GM19239 (cell line): ENCODE results near the gene PCNP.
"Not testable (repeated sequence)": the region's sequence is repeated elsewhere in the genome, so short reads cannot be mapped to it uniquely, and the experiment has no call there.

Experiments used
- DNase-seq: peaks from one replicate; pipeline ENCODE4 v3.0.0; 2011; ENCODE audit warnings: low spot score; ENCODE audit not compliant: insufficient read length
- FAIRE-seq: peaks from 2 replicates; lab custom pipeline; 2011; peaks lifted over from hg19 to GRCh38; lab: Jason Lieb, UNC

Gene PCNP

DNA sequence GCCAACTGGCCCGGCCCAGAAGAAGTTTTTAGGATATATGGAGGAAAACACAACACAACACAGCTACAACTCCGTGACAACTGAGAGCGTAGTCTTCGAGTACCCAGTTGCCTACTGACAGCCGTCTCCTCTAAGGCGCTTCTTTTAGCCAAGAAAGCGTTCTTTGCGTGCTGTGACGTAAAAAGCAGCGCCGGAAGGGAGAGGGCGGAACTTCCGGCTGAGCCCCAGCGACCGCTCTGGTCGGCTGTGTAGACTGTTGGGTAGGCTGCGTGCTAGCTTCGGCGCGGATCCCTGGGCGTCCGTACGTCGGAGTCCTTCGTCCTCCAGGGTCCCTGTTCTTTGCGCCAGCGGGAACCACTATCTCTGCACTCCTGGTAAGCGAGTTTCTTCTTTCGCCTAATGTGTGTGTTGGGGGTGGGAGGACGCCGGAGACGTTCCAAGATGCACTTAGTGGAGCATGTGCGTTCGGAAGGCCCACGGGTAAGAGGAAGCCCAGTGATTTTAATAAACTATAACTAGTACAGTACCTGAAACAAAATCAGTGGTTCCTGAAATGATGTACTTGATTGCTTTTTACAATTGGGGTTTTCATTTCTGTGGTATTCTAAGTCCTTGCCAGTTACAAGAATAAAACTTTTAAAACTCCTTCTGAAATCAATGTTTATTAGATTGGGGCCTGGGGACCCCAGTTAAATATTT lies 12.2 kb upstream of the PCNP start, which contains the start of gene TRMT10C:
TRMT10C (plus strand) TSS at position 239 of the 699 bp plus-strand sequence. CDS start 2,914 bp downstream, outside the sequence.
- FAIRE-seq, result peak; percentile 98
- DNase-seq, result peak; percentile 81

DNA sequence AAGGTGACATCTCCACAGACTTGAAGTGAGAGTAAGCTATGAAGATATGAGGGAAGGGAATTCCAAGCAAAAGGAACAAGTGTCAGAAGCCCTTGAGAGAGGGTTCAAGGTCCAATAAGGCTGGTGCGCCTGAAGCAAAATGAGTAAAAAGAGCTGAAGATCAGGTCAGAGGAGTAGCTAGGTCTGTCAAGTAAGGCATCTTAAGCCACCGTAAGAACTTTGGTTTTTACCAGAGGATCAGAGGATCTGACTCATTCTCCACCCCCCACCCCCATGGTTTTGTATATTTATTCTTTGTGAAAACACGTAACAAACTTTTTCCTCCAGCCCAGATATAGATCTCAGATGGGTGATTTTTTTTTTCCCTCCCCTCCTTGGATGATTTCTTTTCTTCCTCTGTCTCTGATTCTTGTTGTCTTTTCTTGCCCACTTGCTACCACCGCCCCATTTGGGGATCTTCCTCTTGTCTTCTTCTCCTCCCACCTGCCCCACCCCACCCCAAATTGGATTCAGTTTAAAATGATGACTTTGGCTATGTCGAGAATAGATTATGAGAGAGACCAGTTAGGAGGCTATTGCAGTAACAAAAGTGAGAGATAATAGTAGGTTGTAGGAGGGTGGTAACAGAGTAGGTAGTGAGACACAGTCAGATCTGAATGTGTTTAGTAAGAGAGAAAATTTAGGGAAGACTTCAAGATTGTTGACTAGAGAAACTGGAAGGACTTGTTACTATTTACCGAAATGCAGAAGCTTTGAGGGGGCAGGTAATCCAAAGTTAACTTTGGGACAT lies 6.3 kb upstream of the PCNP start:
- FAIRE-seq, result no peak
- DNase-seq, result no peak

DNA sequence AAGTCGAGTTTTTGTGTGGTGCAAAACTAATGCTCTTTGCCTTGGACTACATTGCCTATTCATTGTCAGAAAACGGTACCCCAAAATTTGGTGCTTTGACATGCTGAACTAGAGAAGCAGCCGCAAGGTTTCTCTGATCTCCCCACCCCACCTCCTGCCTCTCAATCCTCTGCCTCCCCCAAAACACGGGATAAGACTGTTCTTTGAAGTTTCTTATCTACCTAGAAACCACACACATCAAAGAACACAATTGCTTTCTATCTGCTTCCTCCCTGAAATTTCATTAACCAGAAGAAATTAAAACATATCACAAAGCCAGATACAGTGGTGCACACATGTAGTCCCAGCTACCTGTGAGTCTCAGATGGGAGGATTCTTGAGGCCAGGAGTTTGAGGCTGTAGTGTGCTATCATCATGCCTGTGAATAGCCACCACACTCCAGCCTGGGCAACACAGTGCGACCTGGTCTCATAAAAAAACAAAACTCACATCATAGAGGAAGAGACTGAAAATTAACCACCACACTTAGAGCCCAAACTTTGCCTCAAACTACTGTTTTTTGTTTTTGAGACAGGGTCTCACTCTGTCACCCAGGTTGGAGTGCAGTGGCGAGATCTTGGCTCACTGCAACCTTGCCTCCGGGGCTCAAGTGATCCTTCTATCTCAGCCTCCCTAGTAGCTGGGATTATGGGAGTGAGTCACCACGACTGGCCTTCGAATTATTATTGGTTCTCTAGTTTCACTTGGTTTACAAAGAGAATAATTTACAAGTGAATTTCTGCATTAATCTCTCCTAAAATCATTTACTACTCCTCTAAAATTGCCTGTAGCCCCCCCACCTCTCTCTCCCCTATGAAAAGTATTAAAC lies 2.7 kb upstream of the PCNP start:
- no peak for DNase-seq
- no peak for FAIRE-seq

DNA sequence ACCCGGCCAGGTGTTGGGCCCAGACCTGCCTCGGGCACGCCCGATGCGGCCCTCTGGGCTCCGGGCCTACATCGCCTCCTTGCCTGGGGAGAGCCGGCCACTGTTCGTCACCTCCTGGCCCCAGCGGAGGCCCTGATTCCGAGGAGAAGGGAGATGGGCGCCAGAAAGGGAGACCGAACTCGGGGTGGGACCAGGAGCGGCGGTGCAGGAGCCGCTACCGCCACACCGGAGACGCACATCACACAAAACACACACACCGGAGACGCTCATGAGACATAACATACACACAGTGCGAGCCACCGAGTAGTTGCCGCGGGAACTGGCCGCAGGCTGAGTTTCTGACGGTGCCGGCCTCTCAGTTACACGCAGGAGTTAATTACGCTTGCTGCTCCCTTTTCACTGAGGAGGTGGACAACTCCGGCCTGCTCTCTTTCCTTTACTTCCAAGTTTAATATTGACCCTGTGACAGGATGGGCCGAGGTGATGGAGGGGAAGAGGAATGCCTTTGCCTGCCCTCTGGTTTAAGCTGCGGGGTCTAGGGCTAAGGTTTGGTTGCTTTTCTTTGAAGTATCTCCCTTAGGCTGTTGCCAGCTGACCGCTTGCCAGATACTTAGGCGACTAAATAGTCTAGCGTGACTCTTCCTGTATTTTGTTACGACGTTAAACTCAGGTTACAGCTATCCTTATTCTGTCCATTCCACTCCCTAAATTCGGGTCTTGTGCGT lies 570 bp downstream of the PCNP start:
- DNase-seq (peak; percentile 13), FAIRE-seq (no peak)

DNA sequence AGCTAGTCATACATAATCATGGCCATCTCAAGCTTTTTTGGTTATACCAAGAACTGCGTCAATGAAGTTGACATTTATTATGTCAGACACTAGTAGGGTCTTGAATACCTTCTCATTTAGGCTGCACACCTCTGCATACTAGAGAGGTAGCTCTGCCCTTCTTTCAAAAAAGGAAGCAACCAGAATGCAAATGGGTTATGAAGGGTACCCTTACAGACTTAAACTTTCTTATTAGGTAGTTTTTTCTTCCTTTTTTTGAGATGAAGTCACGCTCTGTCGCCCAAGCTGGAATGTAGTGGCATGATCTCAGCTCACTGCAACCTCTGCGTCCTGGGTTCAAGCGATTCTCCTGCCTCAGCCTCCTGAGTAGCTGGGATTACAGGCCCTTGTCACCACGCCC lies 3.3 kb downstream of the PCNP start:
- FAIRE-seq (no peak), DNase-seq (no peak)

DNA sequence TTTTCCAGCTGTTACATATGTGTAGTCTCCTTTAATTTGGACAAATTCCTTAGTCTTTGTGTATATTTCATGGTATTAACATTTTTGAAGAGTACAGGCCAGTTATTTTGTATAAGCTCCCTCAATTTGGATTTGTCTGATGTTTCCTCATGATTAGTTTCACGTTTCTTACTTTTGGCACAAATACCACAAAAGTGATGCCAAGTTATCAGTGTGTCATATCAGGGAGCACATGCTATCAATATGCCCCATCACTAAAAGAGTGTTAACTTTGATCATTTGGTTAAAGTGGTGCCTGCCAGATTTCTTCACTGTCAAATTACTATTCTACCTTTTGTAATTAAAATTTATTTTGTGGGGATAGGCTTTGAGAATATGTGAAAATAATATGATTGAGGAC lies 14.6 kb downstream of the PCNP start:
- FAIRE-seq (peak; percentile 45), DNase-seq (no peak)

DNA sequence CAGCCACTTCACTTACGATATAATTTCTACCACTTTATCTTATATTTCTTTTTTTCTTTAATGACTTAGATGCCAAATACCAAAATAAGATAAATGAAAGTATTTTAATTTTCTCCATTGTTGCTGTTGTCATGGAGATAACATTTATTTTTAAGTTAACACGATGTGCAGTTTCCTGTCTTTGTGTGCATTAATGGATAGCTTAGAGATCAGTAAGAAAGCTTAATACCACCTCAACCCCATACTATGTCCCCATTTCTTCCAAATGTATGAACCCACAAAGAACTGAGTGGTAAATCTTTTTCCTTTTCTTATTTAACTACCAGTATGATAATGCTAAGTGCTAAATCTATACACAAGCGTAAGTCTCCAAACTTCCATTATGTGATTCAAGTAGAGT lies 17.1 kb downstream of the PCNP start:
- no peak for FAIRE-seq

DNA sequence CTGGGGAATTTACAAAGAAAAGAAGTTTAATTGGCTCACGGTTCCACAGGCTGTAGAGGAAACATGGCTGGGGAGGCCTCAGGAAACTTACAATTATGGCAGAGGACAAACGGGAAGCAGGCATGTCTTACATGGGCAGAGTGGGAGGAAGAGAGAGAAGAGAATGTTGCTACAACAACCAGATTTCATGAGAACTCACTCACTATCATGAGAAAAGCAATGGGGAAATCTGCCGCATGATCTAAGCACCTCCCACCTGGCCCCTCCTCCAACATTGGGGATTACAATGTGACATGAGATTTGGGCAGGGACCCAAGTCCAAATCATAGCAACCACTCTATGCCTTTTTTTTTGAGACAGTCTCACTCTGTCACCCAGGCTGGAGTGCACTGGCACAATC lies 28.8 kb downstream of the PCNP start:
- no peak for FAIRE-seq
- no peak for DNase-seq

More for the DNA sequence above, 17.1 kb downstream of the PCNP start:
- no peak for DNase-seq

DNA sequence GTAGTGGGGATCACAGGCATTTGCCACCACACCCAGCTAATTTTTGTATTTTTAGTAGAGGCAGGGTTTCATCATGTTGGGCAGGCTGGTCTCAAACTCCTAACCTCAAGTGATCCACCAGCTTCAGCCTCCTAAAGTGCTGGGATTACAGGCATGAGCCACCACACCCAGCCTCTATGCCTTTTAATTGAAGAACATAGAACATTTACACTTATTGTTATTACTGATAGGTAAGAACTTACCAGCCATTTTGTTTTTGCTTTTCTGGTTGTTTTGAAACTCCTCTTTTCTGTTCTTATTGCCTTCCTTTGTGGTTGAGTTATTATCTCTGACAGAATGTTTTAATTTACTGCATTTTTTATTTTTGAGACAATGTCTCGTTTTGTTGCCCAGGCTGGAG lies 29.2 kb downstream of the PCNP start:
- FAIRE-seq, result no peak
- DNase-seq, result no peak

DNA sequence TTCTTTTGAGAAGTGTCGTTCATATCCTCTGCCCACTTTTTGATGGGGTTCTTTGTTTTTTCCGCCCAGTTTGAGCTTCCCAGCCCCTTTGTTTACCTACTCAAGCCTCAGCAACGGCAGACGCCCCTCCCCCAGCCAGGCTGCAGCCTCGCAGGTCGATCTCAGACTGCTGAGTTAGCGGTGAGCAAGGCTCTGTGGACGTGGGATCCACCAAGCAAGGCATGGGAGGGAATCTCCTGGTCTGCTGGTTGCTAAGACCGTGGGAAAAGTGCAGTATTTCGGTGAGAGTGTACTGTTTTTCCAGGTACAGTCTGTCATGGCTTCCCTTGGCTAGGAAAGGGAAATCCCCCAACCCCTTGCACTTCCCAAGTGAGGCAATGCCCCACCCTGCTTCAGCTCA lies 31.4 kb downstream of the PCNP start:
- not testable (repeated sequence) for FAIRE-seq

DNA sequence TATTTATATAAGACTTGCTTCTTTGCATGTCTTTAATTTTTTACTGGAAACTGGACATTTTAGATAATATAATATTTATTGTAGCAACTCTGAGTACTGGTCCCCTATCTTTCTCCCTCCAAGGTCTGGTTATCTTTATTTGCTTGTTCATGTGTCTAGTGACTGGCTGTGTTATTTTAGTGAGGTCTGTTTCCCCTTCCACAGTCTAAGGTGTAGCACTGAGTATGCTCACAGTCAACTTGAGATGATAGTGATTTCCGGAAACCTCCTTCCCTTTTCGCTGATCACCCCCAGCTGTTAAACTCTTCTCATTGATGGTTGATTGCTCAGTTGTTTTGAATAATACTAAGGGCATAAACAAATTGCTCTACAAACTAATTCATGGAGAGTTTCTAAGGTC lies 37.0 kb downstream of the PCNP start:
- no peak for DNase-seq
- no peak for FAIRE-seq

More for the DNA sequence above, 31.4 kb downstream of the PCNP start:
- not testable (repeated sequence) for DNase-seq

DNA sequence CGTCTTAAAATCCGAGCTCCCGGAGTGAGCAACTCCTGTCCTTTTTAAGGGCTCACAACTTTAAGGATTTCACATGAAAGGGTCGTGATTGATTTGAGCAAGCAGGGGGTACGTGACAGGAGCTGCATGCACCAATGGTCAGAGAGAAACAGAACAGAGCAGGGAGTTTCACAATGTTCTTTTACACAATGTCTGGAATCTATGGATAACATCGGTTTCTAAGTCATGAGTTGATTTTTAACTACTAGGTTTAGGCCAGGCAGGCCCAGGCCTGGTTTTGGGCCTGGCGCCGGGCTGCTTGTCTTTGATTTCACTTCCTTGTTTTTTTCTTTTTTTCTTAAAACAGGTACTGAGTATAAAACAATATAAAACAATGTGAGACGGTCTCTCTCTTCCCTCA lies 39.0 kb downstream of the PCNP start:
- FAIRE-seq, DNase-seq: not testable (repeated sequence)

DNA sequence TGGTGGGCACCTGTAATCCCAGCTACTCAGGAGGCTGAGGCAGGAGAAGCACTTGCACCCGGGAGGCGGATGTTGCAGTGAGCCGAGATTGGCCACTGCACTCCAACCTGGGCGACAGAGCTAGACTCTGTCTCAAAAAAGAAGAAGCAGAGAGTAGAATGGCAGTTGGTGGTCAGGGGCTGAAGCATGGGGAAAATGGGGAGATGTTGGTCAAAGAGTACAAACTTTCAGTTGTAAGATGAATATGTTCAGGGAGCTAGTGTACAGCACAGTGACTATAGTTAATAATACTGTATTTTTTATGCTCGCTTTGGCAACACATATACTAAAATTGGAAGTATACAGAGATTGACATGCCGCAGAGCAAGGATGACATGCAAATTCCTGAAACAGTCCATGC lies 41.5 kb downstream of the PCNP start:
- FAIRE-seq (no peak), DNase-seq (no peak)

DNA sequence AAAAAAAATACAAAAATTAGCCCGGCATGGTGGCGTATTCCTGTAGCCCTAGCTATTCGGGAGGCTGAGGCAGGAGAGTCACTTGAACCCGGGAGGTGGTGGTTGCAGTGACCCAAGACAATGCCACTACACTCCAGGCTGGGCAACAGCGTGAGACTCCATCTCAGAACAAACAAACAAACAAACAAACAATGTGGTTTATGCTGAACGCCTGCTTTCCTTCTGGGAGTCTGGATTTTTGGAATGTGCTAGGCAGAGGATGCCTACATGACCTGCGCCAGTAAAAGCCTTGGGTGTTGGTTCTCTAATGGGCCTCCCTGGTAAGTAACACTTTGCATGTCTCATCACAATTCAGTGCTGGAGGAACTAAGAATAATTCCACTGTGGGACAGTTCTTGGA lies 43.5 kb downstream of the PCNP start:
- no peak for FAIRE-seq

DNA sequence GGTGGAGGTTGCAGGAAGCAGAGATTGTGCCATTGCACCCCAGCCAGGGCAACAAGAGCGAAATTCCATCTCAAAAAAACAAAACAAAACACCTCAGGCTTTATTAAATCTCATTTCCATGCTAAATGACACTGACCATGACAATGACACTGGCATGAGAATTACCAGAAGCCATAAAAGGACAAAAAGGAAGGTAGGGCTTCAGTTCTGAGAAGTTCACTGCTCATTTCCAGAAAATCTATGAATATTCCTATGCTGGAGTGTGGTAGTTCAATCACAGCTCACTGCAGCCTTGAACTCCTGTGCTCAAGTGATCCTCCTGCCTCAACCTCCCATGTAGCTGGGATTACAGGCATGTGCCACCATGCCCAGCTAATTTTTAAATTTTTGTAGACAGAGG lies 44.7 kb downstream of the PCNP start:
- no peak for DNase-seq
- FAIRE-seq, result no peak

More for the DNA sequence above, 43.5 kb downstream of the PCNP start:
- DNase-seq, result no peak

DNA sequence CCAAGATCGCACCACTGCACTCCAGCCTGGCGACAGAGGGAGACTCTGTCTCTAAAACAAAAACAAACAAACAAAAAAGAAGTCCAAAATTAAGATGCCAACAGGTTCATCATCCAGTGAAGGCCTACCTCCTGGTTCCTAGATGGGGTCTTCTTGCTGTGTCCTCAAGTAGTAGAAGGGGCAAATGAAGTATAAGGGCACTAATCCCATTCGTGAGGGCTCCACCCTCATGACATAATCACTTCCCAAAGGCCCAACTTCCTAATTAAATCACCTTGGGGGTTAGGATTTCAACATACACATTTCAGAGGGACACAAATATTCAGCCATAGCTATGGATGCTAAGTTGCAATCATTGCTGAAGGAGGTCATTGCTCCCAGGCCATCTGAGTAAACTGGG lies 45.8 kb downstream of the PCNP start:
- DNase-seq (no peak), FAIRE-seq (no peak)

DNA sequence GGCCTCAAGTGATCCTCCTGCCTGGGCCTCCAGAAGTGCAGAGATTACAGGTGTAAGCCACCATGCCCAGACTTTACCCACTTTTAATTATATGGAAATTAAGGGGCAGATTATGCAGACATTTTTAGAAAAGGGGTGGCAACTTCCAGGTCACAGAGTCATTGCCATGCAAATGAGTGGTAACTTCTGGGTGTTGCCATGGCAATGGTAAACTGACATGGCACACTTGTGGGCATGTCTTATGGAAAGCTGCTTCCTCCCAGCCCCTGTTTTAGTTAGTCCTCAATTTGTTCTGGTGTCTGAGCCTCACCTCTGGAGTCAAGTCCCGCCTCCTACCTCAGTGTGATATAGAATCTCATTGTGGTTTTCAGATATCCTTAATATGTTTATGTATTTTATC lies 49.7 kb downstream of the PCNP start:
- FAIRE-seq, result no peak
- DNase-seq, result no peak

DNA sequence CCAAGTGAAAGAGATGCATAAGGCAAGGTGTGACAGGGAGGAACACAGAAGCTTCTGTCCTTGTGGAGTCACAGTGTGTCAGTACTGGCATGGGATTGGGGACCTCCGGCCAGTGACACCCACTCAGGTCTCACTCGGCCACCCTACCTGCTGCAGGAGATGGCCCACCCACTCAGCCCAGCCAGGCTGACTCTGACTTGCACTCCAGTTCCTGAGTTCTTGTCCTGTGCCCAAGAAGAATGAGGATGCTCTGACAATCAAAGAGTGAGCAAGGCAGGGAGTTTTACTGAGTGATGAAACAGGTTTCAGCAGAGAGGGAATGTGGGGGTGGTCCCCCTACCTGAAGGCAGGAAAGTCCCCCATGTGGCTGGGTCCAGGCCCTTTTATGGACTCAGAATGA lies 50.9 kb downstream of the PCNP start:
- no peak for FAIRE-seq
- no peak for DNase-seq

DNA sequence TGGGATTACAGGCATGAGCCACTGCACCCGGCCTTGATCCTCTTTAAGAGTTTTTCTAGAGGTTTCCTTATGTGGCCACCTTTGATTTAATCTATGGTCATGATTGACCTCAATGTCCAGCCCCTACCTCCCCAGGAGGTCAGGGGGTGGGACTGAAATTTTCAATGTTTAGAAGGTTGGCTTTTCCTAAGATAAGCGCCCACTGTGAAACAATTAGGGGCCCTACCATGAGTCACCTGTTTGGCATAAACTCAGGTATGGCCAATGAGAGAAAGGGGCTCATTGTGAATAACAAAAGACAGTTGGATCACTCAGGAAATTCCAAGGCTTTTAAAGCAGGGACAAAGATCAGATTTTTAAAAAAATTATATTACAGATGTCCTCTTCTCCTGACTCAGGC lies 51.9 kb downstream of the PCNP start:
- FAIRE-seq, result no peak
- DNase-seq, result no peak

DNA sequence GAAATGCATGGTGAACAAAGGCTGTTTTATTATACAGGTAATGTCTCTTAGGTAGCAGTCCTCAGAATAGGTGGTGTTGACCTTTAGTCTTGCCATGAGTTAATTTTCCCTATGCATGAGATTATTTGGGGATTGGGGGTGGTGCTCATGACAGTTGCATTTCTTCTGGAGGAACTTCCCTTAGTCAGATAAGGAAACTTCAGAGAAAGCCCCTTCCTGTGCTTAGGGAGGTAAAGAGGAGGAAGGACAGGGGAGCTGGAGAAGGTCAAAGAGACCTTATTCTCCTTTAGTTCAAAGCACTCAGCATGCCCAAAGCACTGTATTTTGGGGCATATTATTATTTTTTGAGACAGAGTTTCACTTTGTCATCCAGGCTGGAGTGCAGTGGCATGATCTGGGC lies 55.2 kb downstream of the PCNP start:
- FAIRE-seq (no peak), DNase-seq (no peak)
